Right ventricle myocardium inferior (tissue), 1 donor: ENCODE data around the gene PPP1R1B. TPM values are rescaled to one million over a fixed set of nuclear protein-coding genes. Genes with fewer than 3 reads are reported as not detected.

Experiments used
- ATAC-seq: fragments of 200-7000 bp; cut with Tn5 transposase; one replicate; pipeline ENCODE4 v1.9.1; 2020; ENCODE audit warnings: mild to moderate bottlenecking, moderate library complexity
- DNase-seq: peaks from one replicate; pipeline ENCODE4 v3.0.0; 2021; ENCODE audit errors: missing footprints
- intact Hi-C: fragments of 100-400 bp; cut with DNase I; formaldehyde crosslinking; loops from one replicate; pipeline ENCODE4 v1.11.0; 2022
- total RNA-seq: library from RNA; stranded (reverse); fragmentation: NEBNext Ultra II Directional; extraction: Animal tissue kit (Norgen Biotek cat#: 25700); gene quantifications from one replicate; pipeline ENCODE4 v1.2.1, GENCODE V29; 2021
- donor health status: DM: no; HTN: yes; CAD: no; lungs with severe emphysema.

The PPP1R1B gene
- total RNA-seq, 1 donor from 2014 or later = 0.89 TPM

GRCh38 chr17:39641097-39641496 is 14.3 kb downstream of the PPP1R1B start:
- DNase-seq = peak; percentile 25
- intact Hi-C loops = no loop called here
- ATAC-seq = no peak

GRCh38 chr17:39641883-39642282 is 15.1 kb downstream of the PPP1R1B start:
- intact Hi-C loops = no loop called here
- DNase-seq (peak; percentile 67), ATAC-seq (no peak)

DNA sequence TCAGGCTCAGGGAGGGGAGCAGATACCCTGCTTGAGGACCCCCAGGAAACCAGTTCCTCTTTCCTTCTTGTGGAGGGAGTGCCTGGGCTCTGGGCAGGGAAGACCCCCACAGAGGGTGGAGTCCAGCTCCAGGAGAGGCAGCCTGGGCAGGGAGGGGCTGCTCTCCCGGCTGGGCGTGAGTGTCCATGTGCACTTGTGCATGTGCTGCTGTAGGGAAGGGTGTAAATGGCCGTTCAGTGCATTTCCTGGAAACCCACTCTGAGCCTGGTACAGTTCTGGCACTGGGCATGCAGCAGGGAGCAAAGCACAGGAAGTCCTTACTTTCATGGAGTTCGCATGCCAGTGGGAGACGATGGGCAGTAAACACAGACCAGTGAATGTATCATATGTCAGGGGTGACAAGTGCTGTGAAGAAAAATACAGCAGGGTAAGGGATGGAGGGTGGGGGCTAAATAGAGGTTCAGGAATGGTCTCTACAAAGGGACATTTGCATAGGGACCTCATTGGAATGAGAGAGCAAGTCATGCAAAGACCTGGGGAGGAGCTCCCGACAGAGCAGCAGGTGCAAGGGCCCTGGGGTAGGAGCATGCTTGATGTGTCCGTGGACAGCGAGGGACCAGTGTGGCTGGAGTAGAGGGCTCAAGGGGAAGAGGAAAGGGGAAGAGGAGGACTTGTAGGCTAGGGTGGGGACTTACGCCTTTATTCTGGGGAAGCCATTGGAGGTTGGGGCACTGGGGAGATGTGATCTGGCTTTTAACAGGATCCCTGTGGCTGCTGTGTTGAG is 15.7 kb downstream of the PPP1R1B start:
- intact Hi-C loops = no loop called here
- no peak for ATAC-seq
- peak; percentile 20 for DNase-seq

DNA sequence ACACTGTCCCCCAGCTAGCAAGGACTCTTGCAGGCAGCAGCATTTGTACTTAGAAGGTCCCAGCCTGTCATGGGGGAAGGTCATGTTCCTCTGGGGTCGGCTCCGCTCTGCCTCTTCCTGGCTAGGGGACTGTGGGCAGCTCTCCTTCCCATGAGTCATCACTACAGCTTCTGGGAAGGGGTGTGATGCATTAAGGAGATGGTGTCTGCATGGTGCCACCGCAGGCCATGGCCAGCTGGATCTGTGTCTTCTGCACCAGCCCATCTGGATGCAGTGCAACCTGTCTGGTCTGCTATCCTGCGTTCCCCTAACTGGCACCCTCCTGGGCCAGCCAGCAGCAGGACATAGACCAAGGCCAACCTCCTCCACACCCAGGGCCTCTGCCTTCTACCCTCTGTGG is 16.5 kb downstream of the PPP1R1B start:
- DNase-seq = peak; percentile 21
- ATAC-seq = no peak
- intact Hi-C loops = no loop called here

GRCh38 chr17:39647256-39647655 is 20.5 kb downstream of the PPP1R1B start:
- intact Hi-C loops = no loop called here
- ATAC-seq = no peak
- DNase-seq = peak; percentile 22

GRCh38 chr17:39648616-39649366 is 22.0 kb downstream of the PPP1R1B start:
- intact Hi-C loops = no loop called here
- peak; percentile 45 for DNase-seq
- ATAC-seq = no peak

DNA sequence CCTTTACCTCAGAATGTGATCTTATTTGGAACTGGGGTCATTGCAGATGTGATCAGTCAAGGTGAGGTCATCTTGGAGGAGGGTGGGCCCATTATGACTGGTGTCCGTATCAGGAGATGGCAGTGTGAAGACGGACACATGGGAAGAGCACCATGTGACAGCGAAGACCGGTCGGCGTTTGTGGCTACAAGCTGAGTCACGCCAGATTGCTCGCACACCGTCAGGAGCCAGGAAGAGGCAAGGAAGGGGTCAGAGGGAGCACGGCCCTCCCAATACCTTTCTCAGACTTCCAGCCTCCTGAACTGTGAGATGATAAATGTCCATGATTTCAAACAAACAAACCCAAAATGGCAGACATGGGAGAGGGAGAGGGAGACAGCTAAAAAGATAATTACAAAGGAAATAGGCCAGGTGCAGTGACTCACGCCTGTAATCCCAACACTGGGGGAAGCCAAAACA is 23.4 kb downstream of the PPP1R1B start:
- ATAC-seq (no peak), DNase-seq (no peak)
- intact Hi-C loops = no loop called here

- intact Hi-C loops = no loop called here
- ATAC-seq (no peak), DNase-seq (no peak)
Measured at GRCh38 chr17:39651923-39652586, 25.3 kb downstream of the PPP1R1B start.

GRCh38 chr17:39652587-39653315 is 26.0 kb downstream of the PPP1R1B start:
- intact Hi-C loops = no loop called here
- no peak for DNase-seq
- no peak for ATAC-seq

DNA sequence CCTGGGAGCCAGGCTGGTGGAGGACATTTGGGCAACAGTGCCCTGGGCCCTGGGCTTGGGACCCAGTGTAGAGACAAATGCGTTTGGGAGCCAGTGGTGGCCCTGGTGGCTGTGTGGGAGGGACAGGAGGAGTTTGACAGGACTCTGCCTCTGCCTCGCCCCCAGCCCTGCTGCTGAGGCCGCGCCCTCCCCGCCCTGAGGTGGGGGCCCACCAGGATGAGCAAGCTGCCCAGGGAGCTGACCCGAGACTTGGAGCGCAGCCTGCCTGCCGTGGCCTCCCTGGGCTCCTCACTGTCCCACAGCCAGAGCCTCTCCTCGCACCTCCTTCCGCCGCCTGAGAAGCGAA is 26.5 kb downstream of the PPP1R1B start:
- DNase-seq = no peak
- no peak for ATAC-seq
- intact Hi-C loops = no loop called here

GRCh38 chr17:39653662-39654331 is 27.0 kb downstream of the PPP1R1B start:
- ATAC-seq = peak; percentile 56
- peak; percentile 79 for DNase-seq
- intact Hi-C loops = no loop called here

DNA sequence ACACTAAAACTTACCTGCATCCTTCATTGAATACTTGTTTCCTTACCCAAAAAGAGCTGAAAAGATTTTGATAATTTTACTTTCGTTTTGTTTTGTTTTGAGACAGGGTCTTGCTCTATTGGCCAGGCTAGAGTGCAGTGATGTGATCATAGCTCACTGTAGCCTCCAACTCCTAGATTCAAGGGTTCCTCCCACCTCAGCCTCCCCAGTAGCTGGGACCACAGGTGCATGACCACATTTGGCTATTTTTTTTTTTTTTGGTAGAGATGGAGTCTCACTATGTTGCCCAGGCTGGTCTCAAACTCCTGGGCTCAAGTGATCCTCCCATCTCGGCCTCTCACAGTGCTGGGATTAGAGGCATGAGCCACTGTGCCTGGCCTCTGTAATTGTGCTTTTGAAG is 28.4 kb downstream of the PPP1R1B start:
- DNase-seq = no peak
- intact Hi-C loops = no loop called here
- no peak for ATAC-seq

DNA sequence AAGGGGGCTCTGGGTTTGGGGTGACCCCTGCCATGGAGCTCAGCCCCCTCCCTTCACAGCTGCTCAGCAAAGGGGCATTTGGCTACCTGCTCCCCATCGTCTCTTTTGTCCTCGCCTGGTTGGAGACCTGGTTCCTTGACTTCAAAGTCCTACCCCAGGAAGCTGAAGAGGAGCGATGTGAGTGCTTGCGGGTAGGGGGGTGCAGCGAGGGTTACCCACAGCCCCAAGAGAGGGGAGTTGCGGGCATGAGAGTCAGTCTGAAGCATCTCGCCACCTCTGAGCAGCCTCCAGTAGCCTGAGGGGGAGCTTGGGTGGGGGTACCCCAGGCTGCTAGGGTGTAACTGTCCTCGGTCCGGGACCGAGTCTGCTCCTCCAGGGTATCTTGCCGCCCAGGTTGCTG is 31.6 kb downstream of the PPP1R1B start:
- intact Hi-C loops = no loop called here
- DNase-seq (no peak), ATAC-seq (no peak)

DNA sequence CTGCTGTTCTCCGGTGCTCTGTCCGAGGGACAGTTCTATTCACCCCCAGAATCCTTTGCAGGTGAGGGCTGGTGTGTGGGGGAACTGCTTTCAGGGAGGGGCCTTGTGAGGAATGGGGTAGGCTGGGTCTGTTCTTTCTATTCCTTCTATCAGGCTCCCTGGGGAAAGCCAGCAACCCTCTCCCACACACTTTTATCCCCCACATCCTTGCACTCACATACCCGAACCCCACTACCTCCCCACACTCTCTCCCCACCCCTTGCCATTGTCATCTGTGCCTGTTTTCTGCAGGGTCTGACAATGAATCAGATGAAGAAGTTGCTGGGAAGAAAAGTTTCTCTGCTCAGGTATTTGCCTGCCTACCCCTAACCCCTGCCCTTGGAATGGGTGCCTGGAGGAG is 32.0 kb downstream of the PPP1R1B start:
- no peak for DNase-seq
- ATAC-seq = no peak
- intact Hi-C loops = no loop called here

DNA sequence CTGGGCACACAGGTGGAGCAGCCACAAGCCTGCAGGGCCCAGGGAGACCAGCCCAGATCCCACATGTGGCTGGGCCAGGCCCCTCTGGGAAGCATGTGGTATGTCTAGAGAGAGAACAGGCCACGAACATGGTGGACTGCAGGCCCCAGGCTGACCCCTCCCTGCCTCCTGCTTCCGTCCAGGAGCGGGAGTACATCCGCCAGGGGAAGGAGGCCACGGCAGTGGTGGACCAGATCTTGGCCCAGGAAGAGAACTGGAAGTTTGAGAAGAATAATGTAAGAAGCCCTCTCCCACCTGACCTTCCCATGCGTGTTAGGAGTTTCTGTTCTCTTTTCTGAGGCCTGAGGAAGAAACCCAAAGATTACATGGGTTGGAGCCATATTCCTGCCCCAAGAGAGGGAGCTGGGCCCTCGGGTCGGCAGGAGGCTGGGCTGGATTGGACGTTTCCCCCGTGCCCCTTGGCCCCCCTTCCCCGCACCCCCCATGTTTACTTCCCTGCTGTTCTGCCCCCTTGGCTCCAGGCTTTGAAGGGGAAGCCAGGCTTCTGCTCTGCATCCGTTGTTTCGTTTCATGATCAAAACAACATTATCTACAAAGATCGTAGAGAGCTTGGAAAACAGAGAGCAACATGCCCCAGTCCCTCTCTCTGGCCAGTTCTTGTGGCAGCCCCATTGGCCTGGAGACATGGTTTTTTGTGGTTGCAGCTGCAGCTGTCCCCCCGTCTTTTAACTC is 32.7 kb downstream of the PPP1R1B start:
- intact Hi-C loops = loop anchor here (5.0 kb wide), 1 partner anchor 93 kb away; no protein-coding TSS in a partner anchor
- no peak for ATAC-seq
- no peak for DNase-seq

DNA sequence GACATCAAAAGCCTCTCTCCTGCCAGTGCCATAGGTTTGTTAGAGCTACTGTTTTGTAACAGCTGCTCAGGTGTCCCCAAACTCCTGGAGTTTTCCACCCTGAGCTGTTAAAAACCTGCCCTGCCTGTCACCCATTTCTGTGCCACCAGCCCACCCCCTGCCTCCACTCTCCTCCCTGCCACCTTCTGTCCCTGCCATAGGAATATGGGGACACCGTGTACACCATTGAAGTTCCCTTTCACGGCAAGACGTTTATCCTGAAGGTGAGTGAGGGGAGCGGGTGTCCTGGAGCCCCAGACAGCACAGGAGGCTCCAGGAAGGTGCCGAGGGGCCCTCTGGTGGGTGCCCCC is 33.2 kb downstream of the PPP1R1B start:
- intact Hi-C loops = loop anchor here (5.0 kb wide), 1 partner anchor 92 kb away; no protein-coding TSS in a partner anchor
- DNase-seq = no peak
- ATAC-seq = no peak

GRCh38 chr17:39660397-39661385 is 33.9 kb downstream of the PPP1R1B start:
- peak; percentile 75 for DNase-seq
- peak; percentile 26 for ATAC-seq
- intact Hi-C loops = loop anchor here (5.0 kb wide), 1 partner anchor 92 kb away; no protein-coding TSS in a partner anchor
